ENCODE measurements around the gene ABL1.

ABL1 gene

GRCh38 chr9:130898552-130898852 is 63.4 kb downstream of the ABL1 start:
- H3K4me3 ChIP-seq (ENCODE audit: low read depth, low read length, poor library complexity, severe bottlenecking), result no peak overlapping the region
- no peaks in the 10 kb centered on the region for H3K4me1 ChIP-seq (ENCODE audit: insufficient read depth, low read length, severe bottlenecking)
- TF ChIP-seq, protein P1, sequence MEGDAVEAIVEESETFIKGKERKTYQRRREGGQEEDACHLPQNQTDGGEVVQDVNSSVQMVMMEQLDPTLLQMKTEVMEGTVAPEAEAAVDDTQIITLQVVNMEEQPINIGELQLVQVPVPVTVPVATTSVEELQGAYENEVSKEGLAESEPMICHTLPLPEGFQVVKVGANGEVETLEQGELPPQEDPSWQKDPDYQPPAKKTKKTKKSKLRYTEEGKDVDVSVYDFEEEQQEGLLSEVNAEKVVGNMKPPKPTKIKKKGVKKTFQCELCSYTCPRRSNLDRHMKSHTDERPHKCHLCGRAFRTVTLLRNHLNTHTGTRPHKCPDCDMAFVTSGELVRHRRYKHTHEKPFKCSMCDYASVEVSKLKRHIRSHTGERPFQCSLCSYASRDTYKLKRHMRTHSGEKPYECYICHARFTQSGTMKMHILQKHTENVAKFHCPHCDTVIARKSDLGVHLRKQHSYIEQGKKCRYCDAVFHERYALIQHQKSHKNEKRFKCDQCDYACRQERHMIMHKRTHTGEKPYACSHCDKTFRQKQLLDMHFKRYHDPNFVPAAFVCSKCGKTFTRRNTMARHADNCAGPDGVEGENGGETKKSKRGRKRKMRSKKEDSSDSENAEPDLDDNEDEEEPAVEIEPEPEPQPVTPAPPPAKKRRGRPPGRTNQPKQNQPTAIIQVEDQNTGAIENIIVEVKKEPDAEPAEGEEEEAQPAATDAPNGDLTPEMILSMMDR (IDR thresholded peaks at IDR 0.05; ENCODE audit: low read length), result no peak
- no peak for TF ChIP-seq EZH2 (IDR thresholded peaks at IDR 0.05; ENCODE audit: borderline replicate concordance, low read length)
- no peaks in the 10 kb centered on the region for H3K36me3 ChIP-seq (ENCODE audit: insufficient read depth, low read length)
- H3K27me3 ChIP-seq (ENCODE audit: insufficient read depth, low read length), result no peaks in the 10 kb centered on the region
- H3K9me3 ChIP-seq (ENCODE audit: low read length), result no peaks in the 10 kb centered on the region
- no peak overlapping the region for H3K9ac ChIP-seq (ENCODE audit: low read length)
- no peaks in the 10 kb centered on the region for H3K9me2 ChIP-seq (ENCODE audit: low read depth, low read length)
- H3K79me2 ChIP-seq (ENCODE audit: insufficient read depth, low read length), result no peaks in the 10 kb centered on the region
- H3K27ac ChIP-seq (ENCODE audit: low read depth, low read length, poor library complexity, severe bottlenecking), result no peak overlapping the region
- no peak overlapping the region for H3K4me2 ChIP-seq (ENCODE audit: low read length)
- no peak overlapping the region for H2AFZ ChIP-seq (ENCODE audit: low read length)
- H4K20me1 ChIP-seq (ENCODE audit: insufficient read depth, low read length), result no peaks in the 10 kb centered on the region
- H3F3A ChIP-seq (ENCODE audit: insufficient read depth, low read length), result no peaks in the 10 kb centered on the region

GRCh38 chr9:130899051-130899748 is 64.1 kb downstream of the ABL1 start:
- no peaks in the 10 kb centered on the region for H3F3A ChIP-seq (ENCODE audit: insufficient read depth, low read length)
- no peaks in the 10 kb centered on the region for H3K9me2 ChIP-seq (ENCODE audit: low read depth, low read length)
- H3K9ac ChIP-seq (ENCODE audit: low read length), result no peak overlapping the region
- no peaks in the 10 kb centered on the region for H3K36me3 ChIP-seq (ENCODE audit: insufficient read depth, low read length)
- H3K27ac ChIP-seq (ENCODE audit: low read depth, low read length, poor library complexity, severe bottlenecking), result no peak overlapping the region
- no peaks in the 10 kb centered on the region for H3K27me3 ChIP-seq (ENCODE audit: insufficient read depth, low read length)
- no peaks in the 10 kb centered on the region for H3K9me3 ChIP-seq (ENCODE audit: low read length)
- no peak for TF ChIP-seq EZH2 (IDR thresholded peaks at IDR 0.05; ENCODE audit: borderline replicate concordance, low read length)
- TF ChIP-seq, protein P1 (IDR thresholded peaks at IDR 0.05; ENCODE audit: low read length), result no peak
- H2AFZ ChIP-seq (ENCODE audit: low read length), result no peak overlapping the region
- no peak overlapping the region for H3K4me2 ChIP-seq (ENCODE audit: low read length)
- no peaks in the 10 kb centered on the region for H3K79me2 ChIP-seq (ENCODE audit: insufficient read depth, low read length)
- no peaks in the 10 kb centered on the region for H3K4me1 ChIP-seq (ENCODE audit: insufficient read depth, low read length, severe bottlenecking)
- no peak overlapping the region for H3K4me3 ChIP-seq (ENCODE audit: low read depth, low read length, poor library complexity, severe bottlenecking)
- H4K20me1 ChIP-seq (ENCODE audit: insufficient read depth, low read length), result no peaks in the 10 kb centered on the region

DNA sequence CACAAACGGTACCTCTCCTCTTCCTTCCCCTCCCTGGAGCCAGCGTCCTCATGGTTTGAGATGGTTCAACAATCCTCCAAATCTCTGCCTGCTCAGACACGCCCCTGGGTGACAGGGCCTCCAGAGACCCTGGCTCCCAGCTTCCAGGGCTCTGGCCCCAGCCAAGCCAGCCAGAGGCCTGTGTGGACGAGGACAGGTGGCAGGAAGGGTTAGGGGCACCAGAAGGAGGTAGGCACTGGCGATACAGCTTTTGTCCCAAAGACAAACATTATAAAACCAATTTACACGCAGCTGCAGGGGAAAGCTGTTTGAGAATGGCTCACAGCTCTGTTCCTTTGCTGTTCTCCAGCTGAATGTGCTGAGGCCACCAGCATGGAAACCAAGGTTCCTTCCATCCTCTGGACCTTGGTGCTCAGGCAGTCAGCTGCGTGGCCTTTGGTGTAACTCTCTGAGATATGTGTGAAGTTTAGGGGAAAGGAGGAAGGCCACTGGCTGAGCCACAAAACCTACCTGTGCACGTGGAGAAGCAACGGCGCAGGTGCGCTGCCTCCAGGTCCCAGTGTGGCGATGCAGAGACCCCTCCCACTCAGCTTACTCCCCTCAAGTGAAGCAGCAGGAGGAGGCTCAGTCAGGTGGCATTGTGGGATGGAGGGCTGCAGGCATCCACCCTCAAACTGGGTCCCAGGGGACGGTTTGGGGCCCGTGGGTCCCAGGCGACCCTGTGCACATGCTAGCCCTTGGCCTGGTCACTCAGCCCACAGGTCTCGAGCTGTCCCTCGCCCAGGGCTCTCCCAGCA is 65.8 kb downstream of the ABL1 start:
- H3K9ac ChIP-seq (ENCODE audit: low read length), result no peak overlapping the region
- H3K9me2 ChIP-seq (ENCODE audit: low read depth, low read length), result no peaks in the 10 kb centered on the region
- no peaks in the 10 kb centered on the region for H3K4me1 ChIP-seq (ENCODE audit: insufficient read depth, low read length, severe bottlenecking)

More for the DNA sequence above, 65.8 kb downstream of the ABL1 start:
- Histone ChIP-seq H3K4me3 (ENCODE audit: low read depth, low read length, poor library complexity, severe bottlenecking) (no peak overlapping the region), H3K27me3 (ENCODE audit: insufficient read depth, low read length) (no peaks in the 10 kb centered on the region), H3K36me3 (ENCODE audit: insufficient read depth, low read length) (no peaks in the 10 kb centered on the region), H4K20me1 (ENCODE audit: insufficient read depth, low read length) (no peaks in the 10 kb centered on the region), H3K79me2 (ENCODE audit: insufficient read depth, low read length) (no peaks in the 10 kb centered on the region), H2AFZ (ENCODE audit: low read length) (no peak overlapping the region), H3K4me2 (ENCODE audit: low read length) (no peak overlapping the region), H3K27ac (ENCODE audit: low read depth, low read length, poor library complexity, severe bottlenecking) (no peak overlapping the region), H3K9me3 (ENCODE audit: low read length) (no peaks in the 10 kb centered on the region), H3F3A (ENCODE audit: insufficient read depth, low read length) (no peaks in the 10 kb centered on the region)
- no peak for TF ChIP-seq EZH2 (IDR thresholded peaks at IDR 0.05; ENCODE audit: borderline replicate concordance, low read length)
- TF ChIP-seq, protein P1 (IDR thresholded peaks at IDR 0.05; ENCODE audit: low read length), result no peak

Measured in OCI-LY1 (cell line).